ENCODE data around the gene PSMB4.

The PSMB4 gene

GRCh38 chr1:151443846-151444782 lies 44.7 kb downstream of the PSMB4 start:
- DNase-seq: peak; percentile 80

- DNase-seq: no peak
Measured at GRCh38 chr1:151444783-151445177, 45.4 kb downstream of the PSMB4 start.

DNA sequence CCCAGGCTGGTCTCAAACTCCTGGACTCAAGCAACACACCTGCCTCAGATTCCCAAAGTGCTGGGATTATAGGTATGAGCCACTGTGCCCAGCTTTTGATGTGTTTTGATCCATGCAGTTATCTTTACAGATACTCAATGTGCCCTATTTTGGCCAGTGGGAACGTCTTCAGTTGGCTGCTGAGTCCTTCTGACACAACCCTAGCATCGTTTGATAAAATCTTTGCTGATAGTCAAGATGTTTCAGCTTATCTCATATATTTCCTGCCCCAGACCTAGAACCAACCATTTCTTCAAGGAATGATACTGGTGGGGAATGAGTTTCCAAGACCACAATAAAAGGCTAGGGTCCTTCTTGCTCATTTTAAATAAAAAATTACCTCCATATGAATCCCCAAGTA lies 48.3 kb downstream of the PSMB4 start:
- DNase-seq: no peak
